HL-60 (cell line): ENCODE measurements around the gene ROPN1.
"Not testable (repeated sequence)": the region's sequence is repeated elsewhere in the genome, so short reads cannot be mapped to it uniquely, and the experiment has no call there.

ENCODE experiments used
- DNase-seq, 2 experiments: peaks; one replicate each; pipeline ENCODE4 v3.0.0-alpha.2; 2010 to 2020; ENCODE audit warnings: low read depth in 1 of 2, low spot score in 1 of 2
- H3K27ac ChIP-seq: fragments of 250-450 bp; sonication (Bioruptor Pico); replicated peaks from 2 replicates; pipeline ENCODE4 v1.5.1; 2020; ENCODE audit warnings: mild to moderate bottlenecking, moderate library complexity
- H3K27me3 ChIP-seq: fragments of 250-450 bp; sonication (Bioruptor Pico); 2 replicates; pipeline ENCODE4 v1.5.1; 2021; ENCODE audit warnings: mild to moderate bottlenecking, moderate library complexity; ENCODE audit not compliant: insufficient read depth, poor library complexity, severe bottlenecking
- H3K4me3 ChIP-seq: replicated peaks from 2 replicates; pipeline ENCODE4 v1.5.1; 2011; ENCODE audit warnings: mild to moderate bottlenecking, control low read depth, low read length; ENCODE audit not compliant: insufficient read depth
- GABPA ChIP-seq: IDR thresholded peaks from 2 replicates; pipeline ENCODE4 v1.6.1; 2012; ENCODE audit warnings: low read depth
- POLR2AphosphoS5 ChIP-seq: IDR thresholded peaks from 2 replicates; pipeline ENCODE4 v1.6.1; 2012; ENCODE audit warnings: low read depth
- SPI1 ChIP-seq: IDR thresholded peaks from 2 replicates; pipeline ENCODE4 v1.6.1; 2012; ENCODE audit warnings: low read depth, mild to moderate bottlenecking, borderline replicate concordance
- long read RNA-seq: library from polyadenylated mRNA; unstranded; transcript quantifications from one replicate; pipeline ENCODE4 v2.0.0, GENCODE V29; 2020
- TF ChIP-seq, protein P1 (sequence below): IDR thresholded peaks from one replicate; pipeline ENCODE4 v1.5.1; 2011; ENCODE audit warnings: low read length, control low read depth, inconsistent platforms; ENCODE audit not compliant: insufficient read depth
- TF ChIP-seq, protein P2 (sequence below): IDR thresholded peaks from 2 replicates; pipeline ENCODE4 v1.6.1; 2012; ENCODE audit warnings: low read depth; ENCODE audit not compliant: insufficient replicate concordance

ROPN1 gene
- long read RNA-seq: 0 reads

DNA sequence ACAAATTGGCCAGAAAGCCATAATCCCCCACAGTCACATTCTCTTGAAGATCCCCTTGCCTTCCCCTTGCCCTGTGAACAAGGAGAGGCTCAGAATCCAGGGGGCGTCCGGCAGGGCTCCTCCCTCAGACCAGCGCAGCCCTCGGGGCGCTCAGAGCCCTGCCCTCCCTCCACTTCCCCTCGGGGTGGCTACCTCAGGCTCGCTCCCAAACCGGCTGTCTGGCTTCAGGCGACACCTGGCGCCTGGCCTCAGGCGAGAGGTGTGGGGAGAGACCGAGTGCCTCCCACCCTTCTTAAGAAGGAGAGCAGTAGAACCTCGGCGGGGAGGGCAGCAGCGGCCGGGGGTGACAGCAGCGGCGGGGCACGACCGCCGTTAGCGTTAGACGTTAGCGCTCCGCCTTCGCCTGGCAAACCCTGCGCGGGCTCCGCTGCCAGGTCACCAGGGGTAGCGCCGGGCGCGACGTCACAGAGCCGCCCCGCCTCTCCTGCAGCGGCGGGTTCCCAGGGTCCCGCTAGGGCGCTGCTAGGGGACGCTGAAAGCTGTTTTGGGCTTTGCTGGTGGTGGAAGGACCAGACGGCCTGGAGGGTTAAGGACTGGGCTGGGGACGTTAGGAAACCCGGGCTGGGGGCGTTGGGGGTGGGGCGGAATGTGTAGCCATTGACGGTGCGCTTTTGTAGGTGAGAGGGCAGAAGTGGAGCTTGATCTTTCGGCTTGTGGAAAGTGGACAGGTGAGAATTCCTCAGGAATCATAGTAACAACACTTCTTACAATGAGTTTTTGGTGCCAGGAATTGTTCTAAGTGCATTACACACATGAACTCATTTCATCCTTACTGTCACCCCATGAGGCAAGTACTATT, at the start of gene ROPN1:
TSS of gene ROPN1 (minus strand) at position 395 of the 859 bp plus-strand sequence. CDS start 11,643 bp downstream, outside the sequence.
- peaks cover 19% of the 10 kb centered on the region for H3K27me3 ChIP-seq
- DNase-seq, H3K4me3 ChIP-seq, H3K27ac ChIP-seq: not testable (repeated sequence)

DNA sequence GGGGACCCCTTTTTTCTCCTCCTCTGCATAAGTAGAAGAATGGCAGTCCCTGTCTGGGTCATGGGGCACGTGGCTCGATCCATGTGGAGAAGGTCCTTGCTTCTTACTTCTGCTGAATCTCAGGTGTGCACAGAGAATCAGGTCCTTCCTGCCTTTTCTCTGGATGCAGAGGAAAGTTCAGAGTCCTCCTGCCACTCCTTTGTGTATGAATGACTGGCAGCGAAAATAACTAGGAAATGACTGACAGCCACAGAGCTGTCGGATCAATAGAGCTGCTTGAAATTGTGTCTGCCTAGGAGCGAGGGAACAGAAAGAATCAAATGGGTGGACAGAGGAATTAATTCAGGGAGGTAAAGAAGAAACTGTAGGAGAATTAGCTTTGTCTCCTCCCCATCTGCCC, 49.6 kb upstream of the ROPN1 start:
- TF ChIP-seq, protein P1, sequence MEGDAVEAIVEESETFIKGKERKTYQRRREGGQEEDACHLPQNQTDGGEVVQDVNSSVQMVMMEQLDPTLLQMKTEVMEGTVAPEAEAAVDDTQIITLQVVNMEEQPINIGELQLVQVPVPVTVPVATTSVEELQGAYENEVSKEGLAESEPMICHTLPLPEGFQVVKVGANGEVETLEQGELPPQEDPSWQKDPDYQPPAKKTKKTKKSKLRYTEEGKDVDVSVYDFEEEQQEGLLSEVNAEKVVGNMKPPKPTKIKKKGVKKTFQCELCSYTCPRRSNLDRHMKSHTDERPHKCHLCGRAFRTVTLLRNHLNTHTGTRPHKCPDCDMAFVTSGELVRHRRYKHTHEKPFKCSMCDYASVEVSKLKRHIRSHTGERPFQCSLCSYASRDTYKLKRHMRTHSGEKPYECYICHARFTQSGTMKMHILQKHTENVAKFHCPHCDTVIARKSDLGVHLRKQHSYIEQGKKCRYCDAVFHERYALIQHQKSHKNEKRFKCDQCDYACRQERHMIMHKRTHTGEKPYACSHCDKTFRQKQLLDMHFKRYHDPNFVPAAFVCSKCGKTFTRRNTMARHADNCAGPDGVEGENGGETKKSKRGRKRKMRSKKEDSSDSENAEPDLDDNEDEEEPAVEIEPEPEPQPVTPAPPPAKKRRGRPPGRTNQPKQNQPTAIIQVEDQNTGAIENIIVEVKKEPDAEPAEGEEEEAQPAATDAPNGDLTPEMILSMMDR: no peak
- no peak for TF ChIP-seq POLR2AphosphoS5
- no peak overlapping the region for H3K4me3 ChIP-seq
- H3K27ac ChIP-seq: no peak overlapping the region
- H3K27me3 ChIP-seq: peaks cover 18% of the 10 kb centered on the region
- no peak for DNase-seq

DNA sequence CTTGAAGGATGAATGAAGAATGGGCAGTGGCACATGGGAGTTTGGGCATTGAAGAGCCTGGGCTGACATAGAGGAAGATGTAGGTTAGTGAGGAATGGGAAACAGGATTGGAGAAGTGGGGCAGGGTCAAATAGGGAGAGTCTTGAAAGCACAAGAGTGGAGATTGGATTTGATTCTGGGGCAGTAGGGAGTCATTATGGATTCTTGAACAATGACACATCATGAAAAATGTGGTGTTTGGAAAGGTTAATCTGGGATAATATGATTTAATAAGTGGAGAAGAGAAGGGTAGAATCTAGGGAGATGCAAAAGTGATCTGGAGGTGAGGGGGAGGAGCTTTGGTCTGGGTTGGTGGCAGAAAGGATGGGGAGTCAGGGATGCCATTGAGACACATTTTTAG, 45.4 kb upstream of the ROPN1 start:
- DNase-seq: no peak
- H3K4me3 ChIP-seq: no peak overlapping the region
- TF ChIP-seq POLR2AphosphoS5 (no peak), GABPA (no peak), SPI1 (no peak)
- TF ChIP-seq, protein P1: no peak
- TF ChIP-seq, protein P2, sequence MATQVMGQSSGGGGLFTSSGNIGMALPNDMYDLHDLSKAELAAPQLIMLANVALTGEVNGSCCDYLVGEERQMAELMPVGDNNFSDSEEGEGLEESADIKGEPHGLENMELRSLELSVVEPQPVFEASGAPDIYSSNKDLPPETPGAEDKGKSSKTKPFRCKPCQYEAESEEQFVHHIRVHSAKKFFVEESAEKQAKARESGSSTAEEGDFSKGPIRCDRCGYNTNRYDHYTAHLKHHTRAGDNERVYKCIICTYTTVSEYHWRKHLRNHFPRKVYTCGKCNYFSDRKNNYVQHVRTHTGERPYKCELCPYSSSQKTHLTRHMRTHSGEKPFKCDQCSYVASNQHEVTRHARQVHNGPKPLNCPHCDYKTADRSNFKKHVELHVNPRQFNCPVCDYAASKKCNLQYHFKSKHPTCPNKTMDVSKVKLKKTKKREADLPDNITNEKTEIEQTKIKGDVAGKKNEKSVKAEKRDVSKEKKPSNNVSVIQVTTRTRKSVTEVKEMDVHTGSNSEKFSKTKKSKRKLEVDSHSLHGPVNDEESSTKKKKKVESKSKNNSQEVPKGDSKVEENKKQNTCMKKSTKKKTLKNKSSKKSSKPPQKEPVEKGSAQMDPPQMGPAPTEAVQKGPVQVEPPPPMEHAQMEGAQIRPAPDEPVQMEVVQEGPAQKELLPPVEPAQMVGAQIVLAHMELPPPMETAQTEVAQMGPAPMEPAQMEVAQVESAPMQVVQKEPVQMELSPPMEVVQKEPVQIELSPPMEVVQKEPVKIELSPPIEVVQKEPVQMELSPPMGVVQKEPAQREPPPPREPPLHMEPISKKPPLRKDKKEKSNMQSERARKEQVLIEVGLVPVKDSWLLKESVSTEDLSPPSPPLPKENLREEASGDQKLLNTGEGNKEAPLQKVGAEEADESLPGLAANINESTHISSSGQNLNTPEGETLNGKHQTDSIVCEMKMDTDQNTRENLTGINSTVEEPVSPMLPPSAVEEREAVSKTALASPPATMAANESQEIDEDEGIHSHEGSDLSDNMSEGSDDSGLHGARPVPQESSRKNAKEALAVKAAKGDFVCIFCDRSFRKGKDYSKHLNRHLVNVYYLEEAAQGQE: no peak
- no peak overlapping the region for H3K27ac ChIP-seq
- H3K27me3 ChIP-seq: peaks cover 44% of the 10 kb centered on the region

DNA sequence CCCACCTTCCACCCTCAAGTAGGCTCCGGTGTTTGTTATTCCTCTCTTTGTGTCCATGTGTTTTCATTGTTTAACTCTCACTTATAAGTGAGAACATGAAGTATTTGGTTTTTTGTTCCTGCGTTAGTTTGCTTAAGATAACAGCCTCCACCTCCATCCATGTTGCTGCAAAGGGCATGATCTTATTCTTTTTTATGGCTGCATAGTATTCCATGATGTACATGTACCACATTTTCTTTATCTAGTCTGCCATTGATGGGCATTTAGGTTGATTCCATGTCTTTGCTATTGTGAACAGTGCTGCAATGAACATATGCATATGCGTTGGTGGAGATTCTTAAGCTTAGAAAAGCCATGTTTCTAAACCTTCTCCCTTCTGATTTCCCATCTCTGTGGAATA, 44.3 kb upstream of the ROPN1 start:
- DNase-seq, H3K4me3 ChIP-seq, H3K27ac ChIP-seq: not testable (repeated sequence)
- peaks cover 50% of the 10 kb centered on the region for H3K27me3 ChIP-seq

DNA sequence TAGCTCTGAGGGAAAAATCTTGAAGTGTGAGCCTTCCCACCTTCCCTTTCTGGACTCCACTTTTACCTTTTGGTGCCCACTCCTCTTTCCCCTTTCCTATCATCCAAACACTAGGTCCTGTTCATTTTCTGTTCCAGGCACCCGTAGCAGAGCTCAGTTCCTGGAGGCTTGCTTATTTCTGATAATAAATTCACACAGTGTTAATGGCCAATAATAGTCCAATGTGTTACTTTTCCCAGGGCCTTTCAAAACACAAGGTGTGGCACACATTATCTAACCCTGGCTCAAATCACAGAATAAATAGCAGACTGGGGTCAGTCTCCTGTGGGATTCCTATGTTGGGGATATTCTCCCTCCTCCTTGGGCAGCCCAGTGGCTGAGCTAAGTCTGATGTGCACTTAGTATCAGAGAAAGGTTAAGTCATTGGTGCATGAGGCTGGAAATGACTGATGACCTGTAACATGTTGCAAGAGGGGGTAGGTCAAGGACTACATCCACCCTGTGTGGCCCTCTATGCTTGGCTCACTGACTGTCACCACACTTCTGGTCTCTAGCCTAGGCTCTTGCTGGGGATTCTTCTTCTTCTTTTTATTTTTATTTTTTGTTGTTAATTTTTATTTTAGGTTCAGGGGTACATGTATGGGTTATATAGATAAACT, 43.7 kb upstream of the ROPN1 start:
- DNase-seq: no peak
- H3K27me3 ChIP-seq: peaks cover 52% of the 10 kb centered on the region
- TF ChIP-seq, protein P2: no peak
- TF ChIP-seq GABPA (no peak), POLR2AphosphoS5 (no peak), SPI1 (no peak)
- TF ChIP-seq, protein P1: no peak
- H3K4me3 ChIP-seq: no peak overlapping the region
- no peak overlapping the region for H3K27ac ChIP-seq
